HUES48 (cell line): ENCODE data around the gene CENPO.
A peak's percentile ranks its signal among the peaks of the same experiment; 100 is the strongest.
"Not testable (repeated sequence)": the region's sequence is repeated elsewhere in the genome, so short reads cannot be mapped to it uniquely, and the experiment has no call there.

Source experiments
- H3K27ac ChIP-seq: one replicate; pipeline ENCODE4 v1.7.0; 2013; ENCODE audit warnings: low read depth, low read length, inconsistent platforms
- H3K27me3 ChIP-seq: 2 replicates; pipeline ENCODE4 v1.6.1; 2013; ENCODE audit warnings: mild to moderate bottlenecking, low read length; ENCODE audit not compliant: control insufficient read depth, insufficient read depth
- H3K36me3 ChIP-seq: 2 replicates; pipeline ENCODE4 v1.6.1; 2013; ENCODE audit warnings: low read length; ENCODE audit not compliant: control insufficient read depth, insufficient read depth
- H3K4me1 ChIP-seq: 2 replicates; pipeline ENCODE4 v1.6.1; 2013; ENCODE audit warnings: mild to moderate bottlenecking, low read length; ENCODE audit not compliant: control insufficient read depth, insufficient read depth
- H3K4me3 ChIP-seq: 2 replicates; pipeline ENCODE4 v1.5.1; 2013; ENCODE audit warnings: mild to moderate bottlenecking, low read depth, low read length
- H3K9ac ChIP-seq: 2 replicates; pipeline ENCODE4 v1.6.1; 2013; ENCODE audit warnings: mild to moderate bottlenecking, low read depth, low read length, moderate library complexity
- H3K9me3 ChIP-seq: 2 replicates; pipeline ENCODE4 v1.6.1; 2013; ENCODE audit warnings: low read length; ENCODE audit not compliant: control insufficient read depth, insufficient read depth

Gene CENPO

GRCh38 chr2:24788816-24789215 lies 4.4 kb upstream of the CENPO start:
- Histone ChIP-seq H3K4me3 (no peak overlapping the region), H3K36me3 (peaks cover 5% of the 10 kb centered on the region; the same call in 1 of the 2 replicates), H3K27me3 (no peaks in the 10 kb centered on the region), H3K4me1 (peaks cover 21% of the 10 kb centered on the region; the same call in 1 of the 2 replicates), H3K9ac (no peak overlapping the region), H3K27ac (no peak overlapping the region), H3K9me3 (no peaks in the 10 kb centered on the region)

DNA sequence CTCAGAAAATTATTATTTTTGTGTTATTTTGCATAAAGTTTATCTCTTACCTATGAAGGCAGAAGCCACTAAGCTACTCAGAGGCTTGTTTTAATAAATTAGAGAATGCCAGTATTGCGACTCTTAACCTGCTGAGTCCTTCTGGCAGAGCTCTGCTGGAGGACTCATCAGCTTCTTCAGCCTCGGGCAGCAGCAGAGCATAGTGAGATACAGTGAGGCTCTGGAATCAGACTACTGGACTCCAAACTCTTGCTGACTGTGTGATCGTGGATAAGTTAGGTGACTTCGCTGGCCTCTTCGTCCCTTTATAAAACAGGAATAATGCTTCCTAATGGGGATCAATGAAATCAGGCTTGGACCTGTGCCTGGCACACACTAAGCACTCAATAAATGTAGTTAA lies 1.8 kb upstream of the CENPO start:
- no peak overlapping the region for H3K9ac ChIP-seq
- H3K4me3 ChIP-seq, result peak overlapping the region; percentile 86
- peaks cover 19% of the 10 kb centered on the region for H3K36me3 ChIP-seq
- H3K9me3 ChIP-seq, result no peaks in the 10 kb centered on the region
- peaks cover 34% of the 10 kb centered on the region for H3K4me1 ChIP-seq
- peak overlapping the region; percentile 16 for H3K27ac ChIP-seq
- no peaks in the 10 kb centered on the region for H3K27me3 ChIP-seq

- Histone ChIP-seq H3K36me3 (peaks cover 26% of the 10 kb centered on the region), H3K27ac (peak overlapping the region; percentile 96)
Measured at GRCh38 chr2:24792542-24792873, 717 bp upstream of the CENPO start.

DNA sequence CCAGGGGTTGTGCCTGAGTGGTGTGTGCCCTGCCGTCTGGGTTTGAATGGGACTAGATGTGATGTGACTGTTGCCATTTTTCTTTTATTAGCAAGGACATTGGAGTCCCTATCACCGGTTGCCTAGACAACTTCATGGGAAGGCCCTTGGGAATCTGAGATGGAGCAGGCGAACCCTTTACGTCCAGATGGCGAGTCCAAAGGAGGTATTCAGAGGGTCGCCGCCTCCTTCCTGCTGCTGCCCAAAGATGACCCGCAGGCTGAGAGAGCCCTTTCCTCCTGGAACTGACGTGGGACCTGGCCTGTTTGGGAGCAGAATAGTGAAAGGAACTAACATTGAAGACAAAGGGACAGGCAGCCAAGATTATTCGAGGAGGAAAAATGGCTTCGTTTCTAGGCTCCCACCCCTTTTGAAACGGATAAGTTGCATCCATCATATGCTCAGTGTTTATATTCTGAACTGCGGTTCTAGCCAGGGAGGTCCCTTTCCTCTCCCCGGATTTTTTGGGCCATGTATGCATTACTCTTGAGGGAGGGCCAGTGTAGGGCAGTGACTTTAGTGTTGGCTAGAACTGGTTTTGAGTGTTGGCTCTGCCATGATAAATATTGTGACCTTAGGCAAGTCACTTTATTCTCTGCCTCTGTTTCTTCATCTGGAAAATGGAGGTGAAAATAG lies 673 bp downstream of the CENPO start:
- H3K9ac ChIP-seq, result peak overlapping the region; percentile 99
- peak overlapping the region; percentile 96 for H3K27ac ChIP-seq
- H3K36me3 ChIP-seq, result peaks cover 32% of the 10 kb centered on the region
- no peaks in the 10 kb centered on the region for H3K9me3 ChIP-seq
- H3K4me1 ChIP-seq, result peaks cover 34% of the 10 kb centered on the region
- H3K27me3 ChIP-seq, result no peaks in the 10 kb centered on the region
- peak overlapping the region; percentile 86 for H3K4me3 ChIP-seq

More at GRCh38 chr2:24792542-24792873, 717 bp upstream of the CENPO start:
- Histone ChIP-seq H3K4me3 (peak overlapping the region; percentile 86), H3K9ac (peak overlapping the region; percentile 99), H3K27me3 (no peaks in the 10 kb centered on the region), H3K4me1 (peaks cover 34% of the 10 kb centered on the region), H3K9me3 (no peaks in the 10 kb centered on the region)

GRCh38 chr2:24797644-24798043 lies 4.4 kb downstream of the CENPO start:
- no peaks in the 10 kb centered on the region for H3K27me3 ChIP-seq
- no peaks in the 10 kb centered on the region for H3K9me3 ChIP-seq
- no peak overlapping the region for H3K9ac ChIP-seq
- H3K36me3 ChIP-seq, result peaks cover 40% of the 10 kb centered on the region
- peaks cover 13% of the 10 kb centered on the region for H3K4me1 ChIP-seq
- no peak overlapping the region for H3K4me3 ChIP-seq
- no peak overlapping the region for H3K27ac ChIP-seq

DNA sequence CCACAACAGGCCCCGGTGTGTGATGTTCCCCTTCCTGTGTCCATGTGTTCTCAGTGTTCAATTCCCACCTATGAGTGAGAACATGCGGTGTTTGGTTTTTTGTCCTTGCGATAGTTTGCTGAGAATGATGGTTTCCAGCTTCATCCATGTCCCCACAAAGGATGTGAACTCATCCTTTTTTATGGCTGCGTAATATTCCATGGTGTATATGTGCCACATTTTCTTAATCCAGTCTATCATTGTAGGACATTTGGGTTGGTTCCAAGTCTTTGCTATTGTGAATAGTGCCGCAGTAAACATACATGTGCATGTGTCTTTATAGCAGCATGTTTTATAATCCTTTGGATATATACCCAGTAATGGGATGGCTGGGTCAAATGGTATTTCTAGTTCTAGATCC lies 7.3 kb downstream of the CENPO start:
- not testable (repeated sequence) for H3K4me3 ChIP-seq, H3K4me1 ChIP-seq, H3K9ac ChIP-seq, H3K9me3 ChIP-seq, H3K27me3 ChIP-seq, H3K27ac ChIP-seq
- peaks cover 30% of the 10 kb centered on the region for H3K36me3 ChIP-seq

GRCh38 chr2:24805811-24806660 lies 12.8 kb downstream of the CENPO start:
- H3K4me3 ChIP-seq, result peak overlapping the region; percentile 29; the same call in 1 of the 2 replicates
- not testable (repeated sequence) for H3K27me3 ChIP-seq, H3K9me3 ChIP-seq, H3K4me1 ChIP-seq, H3K9ac ChIP-seq, H3K27ac ChIP-seq
- peaks cover 24% of the 10 kb centered on the region for H3K36me3 ChIP-seq

DNA sequence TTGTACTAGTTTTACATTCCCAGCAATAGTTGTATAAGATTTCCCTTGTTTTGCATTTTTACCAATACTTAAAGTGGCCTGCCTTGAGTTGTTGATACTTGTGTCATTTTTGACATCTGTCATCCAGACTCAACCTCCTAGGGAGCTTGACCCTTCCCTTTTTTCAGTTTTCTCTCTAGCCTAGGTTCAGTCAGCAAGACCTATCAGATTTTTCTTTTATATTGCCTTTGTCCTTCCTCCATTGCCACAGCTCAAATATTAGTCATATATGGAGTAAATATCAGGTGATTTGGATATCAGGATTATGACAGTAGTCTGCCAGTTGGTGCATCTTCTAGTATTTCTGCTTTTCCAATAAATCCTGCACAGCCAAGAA lies 13.4 kb downstream of the CENPO start:
- no peak overlapping the region for H3K9ac ChIP-seq
- peaks cover 24% of the 10 kb centered on the region for H3K36me3 ChIP-seq
- peak overlapping the region; percentile 29; the same call in 1 of the 2 replicates for H3K4me3 ChIP-seq
- H3K4me1 ChIP-seq, result no peaks in the 10 kb centered on the region
- H3K27me3 ChIP-seq, result no peaks in the 10 kb centered on the region
- no peak overlapping the region for H3K27ac ChIP-seq
- peaks cover 9% of the 10 kb centered on the region; the same call in 1 of the 2 replicates for H3K9me3 ChIP-seq

DNA sequence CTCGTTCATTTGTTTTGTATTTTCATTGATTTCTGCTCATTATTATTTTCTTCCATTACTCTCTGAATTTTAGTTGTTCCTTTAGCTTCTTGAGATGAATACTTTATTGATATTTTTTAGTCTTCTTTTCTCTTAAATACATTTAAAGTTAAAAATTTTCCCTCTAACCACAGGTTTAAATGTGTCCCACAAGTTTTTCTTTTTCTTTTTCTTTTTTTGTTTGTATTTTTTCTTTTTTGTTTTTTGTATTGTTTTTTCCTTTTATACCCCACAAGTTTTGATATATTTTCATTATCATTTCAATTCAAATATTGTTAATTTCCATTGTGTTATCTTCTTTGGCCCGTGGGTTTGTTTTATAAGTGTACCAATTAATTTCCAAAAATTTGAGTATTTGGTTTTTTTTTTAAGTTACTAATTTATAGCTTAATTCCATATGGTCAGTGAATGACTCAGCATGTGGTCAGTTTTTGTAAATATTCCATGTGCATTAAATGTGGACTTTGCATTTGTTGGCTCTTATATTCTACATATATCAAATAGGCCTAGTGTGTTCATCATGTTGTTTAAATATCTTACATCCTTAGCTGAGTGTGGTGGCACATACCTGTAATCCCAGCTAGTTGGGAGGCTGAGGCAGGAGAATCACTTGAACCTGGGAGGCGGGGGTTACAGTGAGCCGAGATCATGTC lies 16.2 kb downstream of the CENPO start:
- Histone ChIP-seq H3K27ac (no peak overlapping the region), H3K36me3 (peaks cover 34% of the 10 kb centered on the region), H3K4me3 (no peak overlapping the region), H3K27me3 (no peaks in the 10 kb centered on the region), H3K9me3 (peaks cover 9% of the 10 kb centered on the region; the same call in 1 of the 2 replicates), H3K4me1 (peaks cover 5% of the 10 kb centered on the region; the same call in 1 of the 2 replicates), H3K9ac (no peak overlapping the region)

- Histone ChIP-seq H3K4me1 (peaks cover 5% of the 10 kb centered on the region; the same call in 1 of the 2 replicates), H3K36me3 (peaks cover 53% of the 10 kb centered on the region), H3K27ac (no peak overlapping the region)
Measured at GRCh38 chr2:24813691-24814137, 20.5 kb downstream of the CENPO start.

More at GRCh38 chr2:24813691-24814137, 20.5 kb downstream of the CENPO start:
- Histone ChIP-seq H3K4me3 (no peak overlapping the region), H3K27me3 (no peaks in the 10 kb centered on the region), H3K9ac (no peak overlapping the region), H3K9me3 (no peaks in the 10 kb centered on the region)
